ELR (cell line): ENCODE data around the gene TIGD3.

Source experiments
- DNase-seq: peaks from one replicate; pipeline ENCODE4 v3.0.0-alpha.2; 2015; ENCODE audit warnings: low read depth

TIGD3 gene

GRCh38 chr11:65370659-65371049 lies 16.1 kb downstream of the TIGD3 start:
- DNase-seq = no peak

- no peak for DNase-seq
Observed at GRCh38 chr11:65373839-65374580, 19.5 kb downstream of the TIGD3 start.

GRCh38 chr11:65375012-65375411 lies 20.5 kb downstream of the TIGD3 start:
- DNase-seq = no peak

GRCh38 chr11:65376138-65376713 lies 21.7 kb downstream of the TIGD3 start:
- DNase-seq = no peak

GRCh38 chr11:65377036-65377435 lies 22.5 kb downstream of the TIGD3 start:
- DNase-seq = no peak

GRCh38 chr11:65377777-65378176 lies 23.2 kb downstream of the TIGD3 start:
- DNase-seq = no peak

GRCh38 chr11:65378208-65378927 lies 23.8 kb downstream of the TIGD3 start:
- no peak for DNase-seq

GRCh38 chr11:65378928-65379638 lies 24.5 kb downstream of the TIGD3 start:
- DNase-seq = no peak

GRCh38 chr11:65379698-65380459 lies 25.3 kb downstream of the TIGD3 start:
- DNase-seq = no peak

- no peak for DNase-seq
Observed at GRCh38 chr11:65380460-65381119, 26.0 kb downstream of the TIGD3 start.

GRCh38 chr11:65381716-65382032 lies 27.1 kb downstream of the TIGD3 start:
- peak; percentile 69 for DNase-seq

- DNase-seq = peak; percentile 99
Observed at GRCh38 chr11:65382033-65382803, 27.7 kb downstream of the TIGD3 start, which contains the start of gene SLC25A45. TSS of gene SLC25A45 (minus strand) at chr11:65382646. CDS start at chr11:65381951, 695 bp downstream.

GRCh38 chr11:65382804-65383368 lies 28.3 kb downstream of the TIGD3 start:
- DNase-seq = no peak

- DNase-seq = no peak
Observed at GRCh38 chr11:65383778-65384177, 29.2 kb downstream of the TIGD3 start.

- peak; percentile 43 for DNase-seq
Observed at GRCh38 chr11:65384301-65384889, 29.8 kb downstream of the TIGD3 start.

GRCh38 chr11:65386307-65387140 lies 32.0 kb downstream of the TIGD3 start, which contains the start of gene FRMD8:
TSS of gene FRMD8 (plus strand) at chr11:65386637. CDS start at chr11:65387037, 400 bp downstream.
- DNase-seq = peak; percentile 86

- no peak for DNase-seq
Observed at GRCh38 chr11:65388731-65389130, 34.2 kb downstream of the TIGD3 start.

GRCh38 chr11:65389294-65389980 lies 34.9 kb downstream of the TIGD3 start:
- no peak for DNase-seq
